Measurements from ENCODE around the gene SYNRG.

Gene SYNRG

GRCh38 chr17:37562016-37562745, 47.0 kb downstream of the SYNRG start:
- H3K79me2 ChIP-seq (ENCODE audit: insufficient read depth, low read length), result no peaks in the 10 kb centered on the region
- H3K9me3 ChIP-seq (ENCODE audit: low read length), result no peaks in the 10 kb centered on the region
- H3K27ac ChIP-seq (ENCODE audit: low read depth, low read length, poor library complexity, severe bottlenecking), result no peak overlapping the region
- 0 out of 2 replicates have a peak, but pooled peaks cover 2% of the 10 kb centered on the region for H3F3A ChIP-seq (ENCODE audit: insufficient read depth, low read length)
- H3K36me3 ChIP-seq (ENCODE audit: insufficient read depth, low read length), result peaks cover 83% of the 10 kb centered on the region
- no peaks in the 10 kb centered on the region for H4K20me1 ChIP-seq (ENCODE audit: insufficient read depth, low read length)
- no peak for TF ChIP-seq EZH2 (IDR thresholded peaks at IDR 0.05; ENCODE audit: borderline replicate concordance, low read length)
- TF ChIP-seq CTCF (IDR thresholded peaks at IDR 0.05; ENCODE audit: low read length), result no peak
- no peaks in the 10 kb centered on the region for H3K9me2 ChIP-seq (ENCODE audit: low read depth, low read length)
- H3K9ac ChIP-seq (ENCODE audit: low read length), result no peak overlapping the region
- no peak overlapping the region for H3K4me3 ChIP-seq (ENCODE audit: low read depth, low read length, poor library complexity, severe bottlenecking)
- H3K4me1 ChIP-seq (ENCODE audit: insufficient read depth, low read length, severe bottlenecking), result no peaks in the 10 kb centered on the region
- no peak overlapping the region for H2AFZ ChIP-seq (ENCODE audit: low read length)
- H3K4me2 ChIP-seq (ENCODE audit: low read length), result no peak overlapping the region
- H3K27me3 ChIP-seq (ENCODE audit: insufficient read depth, low read length), result no peaks in the 10 kb centered on the region

GRCh38 chr17:37558299-37558698, 50.9 kb downstream of the SYNRG start:
- Histone ChIP-seq H3K4me1 (ENCODE audit: insufficient read depth, low read length, severe bottlenecking) (no peaks in the 10 kb centered on the region), H3K27me3 (ENCODE audit: insufficient read depth, low read length) (no peaks in the 10 kb centered on the region), H3F3A (ENCODE audit: insufficient read depth, low read length) (0 out of 2 replicates have a peak, but pooled peaks cover 2% of the 10 kb centered on the region), H3K9ac (ENCODE audit: low read length) (no peak overlapping the region), H2AFZ (ENCODE audit: low read length) (no peak overlapping the region), H3K79me2 (ENCODE audit: insufficient read depth, low read length) (no peaks in the 10 kb centered on the region), H4K20me1 (ENCODE audit: insufficient read depth, low read length) (no peaks in the 10 kb centered on the region), H3K9me3 (ENCODE audit: low read length) (no peaks in the 10 kb centered on the region), H3K36me3 (ENCODE audit: insufficient read depth, low read length) (peaks cover 85% of the 10 kb centered on the region), H3K27ac (ENCODE audit: low read depth, low read length, poor library complexity, severe bottlenecking) (no peak overlapping the region), H3K4me2 (ENCODE audit: low read length) (no peak overlapping the region), H3K4me3 (ENCODE audit: low read depth, low read length, poor library complexity, severe bottlenecking) (no peak overlapping the region), H3K9me2 (ENCODE audit: low read depth, low read length) (no peaks in the 10 kb centered on the region)
- TF ChIP-seq EZH2 (IDR thresholded peaks at IDR 0.05; ENCODE audit: borderline replicate concordance, low read length), result no peak
- TF ChIP-seq CTCF (IDR thresholded peaks at IDR 0.05; ENCODE audit: low read length), result no peak

- H3K27ac ChIP-seq (ENCODE audit: low read depth, low read length, poor library complexity, severe bottlenecking), result no peak overlapping the region
- no peak overlapping the region for H3K9ac ChIP-seq (ENCODE audit: low read length)
- no peaks in the 10 kb centered on the region for H3K27me3 ChIP-seq (ENCODE audit: insufficient read depth, low read length)
- no peaks in the 10 kb centered on the region for H4K20me1 ChIP-seq (ENCODE audit: insufficient read depth, low read length)
- H3K4me3 ChIP-seq (ENCODE audit: low read depth, low read length, poor library complexity, severe bottlenecking), result no peak overlapping the region
- TF ChIP-seq EZH2 (IDR thresholded peaks at IDR 0.05; ENCODE audit: borderline replicate concordance, low read length) (no peak), CTCF (IDR thresholded peaks at IDR 0.05; ENCODE audit: low read length) (no peak)
- no peaks in the 10 kb centered on the region for H3K9me2 ChIP-seq (ENCODE audit: low read depth, low read length)
- no peak overlapping the region for H3K4me2 ChIP-seq (ENCODE audit: low read length)
- H3F3A ChIP-seq (ENCODE audit: insufficient read depth, low read length), result no peaks in the 10 kb centered on the region
- H3K4me1 ChIP-seq (ENCODE audit: insufficient read depth, low read length, severe bottlenecking), result no peaks in the 10 kb centered on the region
- H3K79me2 ChIP-seq (ENCODE audit: insufficient read depth, low read length), result no peaks in the 10 kb centered on the region
- peaks cover 88% of the 10 kb centered on the region for H3K36me3 ChIP-seq (ENCODE audit: insufficient read depth, low read length)
- H3K9me3 ChIP-seq (ENCODE audit: low read length), result no peaks in the 10 kb centered on the region
- no peak overlapping the region for H2AFZ ChIP-seq (ENCODE audit: low read length)
Observed at GRCh38 chr17:37557482-37557881, 51.7 kb downstream of the SYNRG start.

Data from OCI-LY1 (cell line).